GM18907 (cell line): ENCODE measurements around the gene WT1.
A peak's percentile ranks its signal among the peaks of the same experiment; 100 is the strongest.

ENCODE experiments used
- ATAC-seq: cut with Tn5 transposase; IDR thresholded peaks from one replicate; pipeline ENCODE4 v1.9.1; 2021; ENCODE audit warnings: mild to moderate bottlenecking, moderate library complexity; ENCODE audit not compliant: unreplicated experiment

The WT1 gene

GRCh38 chr11:32425761-32426160, 9.6 kb downstream of the WT1 start:
- ATAC-seq = no peak

DNA sequence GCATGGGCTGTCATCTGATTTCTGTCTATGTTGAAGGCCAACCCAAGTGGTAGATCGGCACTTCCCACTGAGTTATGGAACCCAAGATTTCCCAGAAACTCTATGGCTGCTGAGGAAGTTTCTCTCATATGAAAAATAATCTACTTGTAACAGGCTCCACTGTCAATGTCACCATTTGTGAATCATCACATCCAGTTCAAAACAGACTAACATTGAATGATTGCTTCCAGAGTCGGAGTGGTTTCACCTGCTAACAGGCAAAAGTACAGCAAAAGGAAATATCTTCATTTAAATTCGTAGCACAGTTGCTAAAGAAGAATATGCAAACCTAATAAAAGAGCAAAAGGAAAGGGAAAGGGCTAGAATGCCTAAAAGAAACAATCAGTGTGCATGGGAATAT, 12.8 kb downstream of the WT1 start:
- ATAC-seq = no peak

- no peak for ATAC-seq
Observed at GRCh38 chr11:32421992-32422391, 13.3 kb downstream of the WT1 start.

GRCh38 chr11:32420937-32421901, 14.1 kb downstream of the WT1 start:
- ATAC-seq = peak; percentile 94

GRCh38 chr11:32420139-32420538, 15.2 kb downstream of the WT1 start:
- ATAC-seq = no peak

DNA sequence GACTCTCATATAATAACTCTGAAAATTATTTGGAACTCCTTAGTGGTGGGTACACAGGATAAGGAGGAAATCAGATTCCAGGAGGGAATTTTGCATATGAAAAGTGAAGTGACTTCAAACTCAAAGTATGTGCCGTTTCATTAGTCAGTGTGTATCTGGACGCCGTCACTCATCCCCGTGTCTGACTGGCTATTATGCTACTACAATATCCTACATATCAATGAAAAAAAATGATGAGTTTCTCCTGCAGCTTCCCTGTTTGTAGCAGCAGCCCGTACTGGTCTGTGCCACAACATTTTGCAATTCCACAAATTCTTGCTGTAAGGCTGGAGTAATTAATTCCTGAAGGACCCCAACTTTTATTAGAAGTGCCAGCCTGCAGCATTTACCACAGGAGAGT, 16.5 kb downstream of the WT1 start:
- no peak for ATAC-seq

- ATAC-seq = no peak
Observed at GRCh38 chr11:32417806-32418205, 17.5 kb downstream of the WT1 start.

GRCh38 chr11:32416301-32416700, 19.0 kb downstream of the WT1 start:
- ATAC-seq = no peak

DNA sequence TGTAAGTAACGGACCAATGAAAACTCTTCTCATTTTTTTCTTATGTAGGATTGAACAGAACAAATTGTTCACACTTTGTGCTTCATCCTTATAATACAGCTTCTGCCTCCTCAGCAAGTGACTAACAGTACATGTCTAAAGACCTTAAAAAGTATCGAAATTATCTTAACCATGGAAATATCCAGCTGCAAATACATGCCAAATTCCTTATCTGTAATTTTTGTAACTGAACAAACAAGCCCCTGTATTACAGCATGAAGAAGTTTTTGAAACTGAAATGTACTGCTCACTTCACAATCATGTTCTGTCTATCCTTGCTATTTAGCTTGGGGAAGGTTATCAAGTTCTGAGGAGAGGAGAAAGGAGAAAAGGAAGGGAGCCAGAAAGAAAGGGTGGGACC, 20.4 kb downstream of the WT1 start:
- ATAC-seq = no peak

- ATAC-seq = no peak
Observed at GRCh38 chr11:32411942-32412615, 23.3 kb downstream of the WT1 start.

DNA sequence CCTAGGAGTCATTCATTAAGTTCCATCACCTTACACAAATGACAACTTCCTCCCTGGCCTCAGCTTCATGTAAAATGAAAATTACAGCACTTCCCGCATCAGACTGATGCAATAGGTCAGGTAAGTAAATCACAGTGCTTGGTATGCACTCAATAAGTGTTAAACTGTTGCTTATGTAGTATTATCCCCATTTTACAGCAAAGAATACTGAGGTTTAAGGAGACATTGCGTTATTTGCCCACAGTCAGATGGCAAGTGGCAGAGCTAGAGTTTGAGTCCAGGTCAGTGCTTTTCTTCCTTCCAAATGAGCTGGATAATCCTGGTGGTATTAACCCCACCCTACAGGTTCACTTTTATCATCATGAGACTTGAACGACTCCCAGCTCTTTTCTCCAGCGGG, 29.7 kb downstream of the WT1 start:
- no peak for ATAC-seq

- no peak for ATAC-seq
Observed at GRCh38 chr11:32402836-32403235, 32.5 kb downstream of the WT1 start.

GRCh38 chr11:32400670-32401369, 34.5 kb downstream of the WT1 start:
- no peak for ATAC-seq

- no peak for ATAC-seq
Observed at GRCh38 chr11:32400196-32400595, 35.1 kb downstream of the WT1 start.

DNA sequence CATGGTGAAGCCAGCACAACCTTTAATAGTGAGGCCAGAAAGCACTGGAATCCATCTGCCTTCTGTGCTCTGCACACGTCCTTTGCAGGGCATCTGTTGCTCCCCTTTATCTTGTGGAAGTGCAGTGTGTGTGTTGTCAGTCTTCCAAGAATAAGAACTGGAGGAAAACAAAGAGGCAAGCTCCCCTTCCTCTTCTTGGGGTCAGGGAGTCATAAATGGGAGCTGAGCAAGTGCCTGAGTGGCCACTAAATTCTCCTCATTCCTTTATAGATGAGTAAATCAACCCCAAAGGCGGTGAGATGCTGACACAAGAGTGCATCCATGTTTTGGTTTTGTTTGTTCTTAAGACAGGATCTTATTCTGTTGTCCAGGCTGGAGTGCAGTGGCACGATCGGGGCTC, 38.3 kb downstream of the WT1 start:
- ATAC-seq = no peak

DNA sequence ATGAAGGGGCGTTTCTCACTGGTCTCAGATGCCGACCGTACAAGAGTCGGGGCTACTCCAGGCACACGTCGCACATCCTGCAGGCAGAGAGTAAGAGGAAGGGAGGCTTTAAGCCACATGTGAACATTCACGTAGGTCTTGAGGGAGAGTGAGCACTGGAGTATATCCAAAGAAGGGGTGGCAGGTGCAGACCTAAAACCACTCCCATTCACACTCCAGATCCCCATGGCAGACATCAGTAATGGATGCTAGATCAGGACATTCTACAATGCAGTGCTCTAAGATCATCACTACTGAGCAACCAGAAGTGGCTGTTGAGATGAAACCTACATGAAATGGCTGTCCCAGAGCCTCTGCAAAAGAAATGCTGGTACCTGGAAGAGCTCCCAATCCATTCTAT, 39.0 kb downstream of the WT1 start:
- peak; percentile 80 for ATAC-seq

DNA sequence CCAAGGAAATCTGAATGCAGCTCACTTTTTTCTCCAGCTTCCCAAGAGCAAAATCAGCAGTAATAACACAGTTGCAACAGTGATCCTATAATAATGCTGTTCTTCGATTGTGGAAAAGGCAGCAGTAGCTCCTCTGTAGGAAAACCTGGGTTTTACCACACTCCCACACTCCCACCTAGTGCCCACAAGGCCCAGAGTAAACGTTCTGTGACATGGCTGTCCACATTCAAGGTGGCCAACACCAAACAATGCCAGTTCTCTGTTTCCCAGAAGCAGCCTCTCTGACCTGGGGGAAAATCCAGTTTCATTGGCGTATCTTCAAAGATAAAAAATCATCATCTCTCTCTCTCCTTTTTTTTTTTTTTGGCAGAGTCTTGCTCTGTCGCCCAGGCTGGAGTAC, 40.2 kb downstream of the WT1 start:
- ATAC-seq = no peak

DNA sequence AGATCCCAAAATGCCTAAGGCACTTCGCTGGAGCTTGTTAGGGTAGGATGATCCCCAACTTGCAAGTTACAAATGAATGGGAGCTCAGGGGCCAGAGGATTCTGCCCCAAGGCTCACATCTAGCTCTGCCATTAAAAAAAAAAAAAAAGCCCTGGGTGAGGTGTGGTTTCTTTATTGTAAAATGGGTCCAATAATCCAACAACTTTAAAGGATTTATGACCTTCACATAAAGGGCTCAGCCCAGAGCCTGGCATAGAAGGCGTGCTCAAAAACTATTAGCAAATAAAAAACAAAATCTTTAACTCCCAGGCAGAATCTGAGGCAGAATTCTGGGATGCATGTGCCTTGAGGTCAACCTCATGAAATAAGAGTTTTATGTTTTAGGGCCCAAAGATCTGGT, 42.5 kb downstream of the WT1 start:
- ATAC-seq = no peak

DNA sequence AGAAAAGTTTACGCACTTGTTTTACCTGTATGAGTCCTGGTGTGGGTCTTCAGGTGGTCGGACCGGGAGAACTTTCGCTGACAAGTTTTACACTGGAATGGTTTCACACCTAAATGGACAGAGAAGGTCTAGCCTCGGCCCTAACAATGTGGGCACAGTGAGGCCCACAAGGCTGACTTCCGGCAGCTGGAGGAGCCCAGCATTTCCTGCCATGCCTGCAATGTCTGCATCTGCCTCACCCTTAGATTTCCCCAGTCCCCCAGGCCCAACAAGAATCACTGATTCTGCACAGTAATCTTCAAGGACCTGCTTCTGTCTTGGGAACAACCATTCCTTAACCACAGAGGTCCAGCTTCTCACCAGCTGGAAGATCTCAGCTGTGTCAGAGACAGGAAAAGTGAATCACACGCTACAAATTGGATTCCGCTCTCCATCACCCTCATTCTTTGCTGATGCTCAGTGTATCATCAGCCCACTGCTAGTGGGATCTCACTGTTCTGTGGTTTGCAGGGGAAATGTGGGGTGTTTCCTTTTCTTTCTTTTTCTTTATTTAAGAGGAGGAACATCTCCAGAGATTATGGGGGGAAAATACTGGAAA, 43.3 kb downstream of the WT1 start:
- ATAC-seq = no peak

- no peak for ATAC-seq
Observed at GRCh38 chr11:32391479-32391878, 43.9 kb downstream of the WT1 start.

- no peak for ATAC-seq
Observed at GRCh38 chr11:32390712-32391111, 44.6 kb downstream of the WT1 start.
